HG03432 (cell line): ENCODE data around the gene RMC1.
"Not testable (repeated sequence)": the region's sequence is repeated elsewhere in the genome, so short reads cannot be mapped to it uniquely, and the experiment has no call there.

Source experiments
- ATAC-seq: cut with Tn5 transposase; IDR thresholded peaks from one replicate; pipeline ENCODE4 v1.9.1; 2021; ENCODE audit warnings: mild to moderate bottlenecking, moderate library complexity; ENCODE audit not compliant: unreplicated experiment

RMC1 gene

GRCh38 chr18:23503038-23503962, at the start of gene RMC1:
Gene RMC1 (plus strand): TSS chr18:23503511. CDS start chr18:23503619, 108 bp downstream.
- peak; percentile 82 for ATAC-seq

GRCh38 chr18:23453680-23454058, 49.6 kb upstream of the RMC1 start:
- no peak for ATAC-seq

GRCh38 chr18:23456835-23457234, 46.5 kb upstream of the RMC1 start:
- ATAC-seq = no peak

- ATAC-seq = no peak
These were observed 44.3 kb upstream of the RMC1 start for GRCh38 chr18:23458830-23459529.

DNA sequence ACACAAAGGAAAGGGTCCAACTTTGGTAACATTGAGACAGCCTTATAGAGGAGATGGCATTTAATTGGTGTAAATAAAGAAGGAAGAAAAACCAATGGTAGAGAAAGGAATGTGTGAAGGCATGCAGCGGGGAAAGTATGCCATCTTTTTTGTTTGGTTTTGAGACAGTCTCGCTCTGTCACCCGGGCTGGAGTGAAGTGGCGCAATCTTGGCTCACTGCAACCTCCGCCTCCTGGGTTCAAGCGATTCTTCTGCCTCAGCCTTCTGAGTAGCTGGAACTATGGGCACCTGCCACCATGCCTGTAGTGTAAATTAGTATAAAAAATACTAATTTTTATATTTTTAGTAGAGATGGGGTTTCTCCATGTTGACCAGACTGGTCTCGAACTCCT, 43.8 kb upstream of the RMC1 start:
- ATAC-seq = no peak

DNA sequence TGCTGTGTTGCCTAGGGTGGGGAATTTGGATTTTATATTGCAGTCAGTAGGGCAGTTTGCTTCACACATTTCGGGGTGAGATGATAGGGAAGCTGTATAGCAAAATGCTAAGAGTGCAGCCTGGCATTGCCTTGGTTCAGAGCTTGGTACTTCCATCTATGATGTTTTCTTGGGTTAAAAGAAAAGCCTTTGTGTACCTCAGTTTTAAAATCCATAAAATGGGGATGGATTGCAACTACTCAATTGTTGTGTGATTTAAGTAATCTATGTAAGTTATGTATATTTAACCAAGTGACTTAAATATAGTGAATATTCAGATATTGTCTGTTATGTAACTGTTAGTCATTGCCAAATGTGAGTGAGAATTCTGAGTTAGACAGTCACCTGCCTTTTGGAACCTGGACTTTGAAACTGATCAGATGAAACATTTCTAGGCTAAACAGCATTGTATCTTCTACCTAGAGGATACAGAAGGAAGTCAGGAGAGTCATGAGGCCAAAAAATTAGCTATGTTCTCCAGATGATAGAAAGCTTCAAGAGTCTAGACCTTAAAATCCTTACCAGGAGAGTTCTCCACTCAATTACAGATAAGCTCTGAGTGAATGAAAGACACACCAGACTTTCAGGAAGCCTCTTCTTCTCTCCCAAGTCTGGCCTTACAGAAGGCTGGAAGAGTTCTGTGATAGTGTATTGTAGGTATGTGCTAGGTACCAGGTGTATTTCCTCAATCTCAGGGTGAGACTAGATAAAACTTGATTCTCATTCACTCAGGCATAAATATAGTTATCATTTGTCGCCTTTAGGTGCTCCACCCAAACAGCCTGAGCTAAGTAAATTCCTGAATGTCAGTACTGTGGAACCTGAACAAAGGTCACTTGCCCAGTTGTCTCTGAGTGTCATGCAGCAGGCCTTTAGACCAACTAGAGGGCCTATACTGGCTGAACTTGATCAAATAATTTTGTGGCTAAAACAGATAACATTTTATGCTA, 42.7 kb upstream of the RMC1 start:
- ATAC-seq = no peak

DNA sequence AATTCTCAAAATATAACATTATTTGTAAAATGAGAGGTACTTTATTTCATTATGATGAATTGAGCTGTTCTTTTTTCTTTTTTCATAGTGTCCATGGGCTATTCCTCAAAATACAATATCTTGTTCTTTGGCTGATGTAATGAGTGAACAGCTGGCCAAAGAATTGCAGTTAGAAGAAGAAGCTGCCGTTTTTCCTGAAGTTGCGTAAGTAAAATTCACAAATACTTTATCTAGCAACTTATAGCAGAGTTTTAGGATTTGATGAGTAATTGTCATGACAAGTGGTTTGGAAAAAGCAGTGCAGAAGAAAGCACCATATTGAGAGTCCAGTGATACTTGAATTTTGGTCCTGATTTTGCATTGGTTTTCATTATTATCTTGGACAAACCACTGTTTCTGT, 40.4 kb upstream of the RMC1 start:
- no peak for ATAC-seq

DNA sequence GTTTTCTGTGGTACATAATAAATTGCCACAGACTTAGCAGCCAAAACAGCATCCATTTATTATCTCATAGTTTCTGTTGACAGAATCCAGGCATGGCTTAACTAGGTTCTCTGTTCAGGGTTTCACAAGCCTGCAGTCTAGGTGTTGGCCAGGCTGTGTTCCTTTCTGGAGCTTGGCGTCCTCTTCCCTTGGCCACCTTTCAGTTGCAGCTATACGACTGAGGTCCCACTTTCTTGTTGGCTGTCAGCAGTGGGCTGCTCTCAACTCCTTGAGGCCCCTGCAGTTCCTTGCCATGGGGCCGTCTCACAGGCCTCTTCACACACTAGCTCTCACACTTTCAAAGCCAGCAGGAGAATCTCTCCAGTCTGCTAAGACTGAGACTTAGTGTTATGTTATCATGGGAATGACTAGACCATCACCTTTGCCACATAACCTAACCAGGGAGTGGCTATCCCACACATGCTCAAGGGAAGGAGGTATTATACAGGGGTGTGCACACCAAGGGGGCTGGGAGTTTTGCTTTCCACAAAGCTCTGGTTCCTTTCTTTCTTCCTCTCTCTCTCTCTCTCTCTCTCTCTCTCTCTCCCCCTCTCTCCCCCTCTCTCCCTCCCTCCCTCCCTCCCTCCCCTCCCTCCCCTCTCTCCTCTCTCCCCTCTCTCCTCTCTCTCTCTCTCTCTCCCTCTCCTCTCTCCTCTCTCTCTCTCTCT, 34.4 kb upstream of the RMC1 start:
- ATAC-seq = no peak

- ATAC-seq = no peak
These were observed 32.5 kb upstream of the RMC1 start for GRCh38 chr18:23470620-23471387.

GRCh38 chr18:23471486-23471885, 31.8 kb upstream of the RMC1 start:
- ATAC-seq = no peak

- ATAC-seq = peak; percentile 53
These were observed 23.3 kb upstream of the RMC1 start for GRCh38 chr18:23479829-23480505.

- ATAC-seq = no peak
These were observed 18.6 kb upstream of the RMC1 start for GRCh38 chr18:23484561-23485182.

DNA sequence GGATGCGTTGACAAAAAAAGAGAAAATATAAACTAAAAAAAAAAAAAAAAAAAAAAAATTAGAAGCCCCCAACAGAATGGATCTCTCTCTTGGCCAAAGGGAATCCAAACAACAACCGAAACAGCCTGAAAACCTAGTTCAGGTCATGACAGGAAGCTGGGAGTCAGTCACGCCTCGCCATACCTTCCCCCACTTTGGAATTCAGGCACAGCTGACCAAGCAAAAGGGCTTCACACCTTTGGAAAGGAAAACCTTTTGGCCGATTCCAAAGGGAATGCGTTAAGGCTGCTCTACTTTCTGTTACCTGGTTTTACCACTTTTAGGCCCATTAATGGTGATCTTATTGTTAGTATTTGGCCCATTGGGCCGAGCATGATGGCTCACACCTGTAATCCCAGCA, 17.9 kb upstream of the RMC1 start:
- no peak for ATAC-seq

- ATAC-seq = peak; percentile 86
These were observed 15.4 kb upstream of the RMC1 start for GRCh38 chr18:23487738-23488570.

DNA sequence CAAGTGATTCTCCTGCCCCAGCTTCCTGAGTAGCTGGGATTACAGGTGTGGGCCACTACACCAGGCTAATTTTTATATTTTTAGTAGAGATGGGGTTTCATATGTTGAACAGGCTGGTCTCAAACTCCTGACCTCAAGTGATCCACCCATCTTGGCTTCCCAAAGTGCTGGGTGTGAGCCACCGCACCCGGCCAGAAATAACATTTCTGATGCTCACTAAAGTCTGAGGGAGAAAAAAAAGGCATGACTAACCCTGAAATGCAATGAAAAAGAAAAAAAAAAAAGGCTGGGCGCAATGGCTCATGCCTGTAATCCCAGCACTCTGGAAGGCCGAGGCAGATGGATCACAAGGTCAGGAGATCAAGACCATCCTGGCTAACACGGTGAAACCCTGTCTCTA, 13.7 kb upstream of the RMC1 start:
- not testable (repeated sequence) for ATAC-seq

- no peak for ATAC-seq
These were observed 9.7 kb upstream of the RMC1 start for GRCh38 chr18:23493654-23494053.

- no peak for ATAC-seq
These were observed 8.3 kb upstream of the RMC1 start for GRCh38 chr18:23494992-23495391.
